ENCODE data around the gene PYDC1. TPM values are rescaled to one million over a fixed set of nuclear protein-coding genes. Genes with fewer than 3 reads are reported as not detected.

PYDC1 gene
- total and polyA plus RNA-seq, 2 of the 8 experiments (the other 6 are each of a cell fraction or from before 2014, with no cell fraction given), result 3.5 to 11.1 TPM

DNA sequence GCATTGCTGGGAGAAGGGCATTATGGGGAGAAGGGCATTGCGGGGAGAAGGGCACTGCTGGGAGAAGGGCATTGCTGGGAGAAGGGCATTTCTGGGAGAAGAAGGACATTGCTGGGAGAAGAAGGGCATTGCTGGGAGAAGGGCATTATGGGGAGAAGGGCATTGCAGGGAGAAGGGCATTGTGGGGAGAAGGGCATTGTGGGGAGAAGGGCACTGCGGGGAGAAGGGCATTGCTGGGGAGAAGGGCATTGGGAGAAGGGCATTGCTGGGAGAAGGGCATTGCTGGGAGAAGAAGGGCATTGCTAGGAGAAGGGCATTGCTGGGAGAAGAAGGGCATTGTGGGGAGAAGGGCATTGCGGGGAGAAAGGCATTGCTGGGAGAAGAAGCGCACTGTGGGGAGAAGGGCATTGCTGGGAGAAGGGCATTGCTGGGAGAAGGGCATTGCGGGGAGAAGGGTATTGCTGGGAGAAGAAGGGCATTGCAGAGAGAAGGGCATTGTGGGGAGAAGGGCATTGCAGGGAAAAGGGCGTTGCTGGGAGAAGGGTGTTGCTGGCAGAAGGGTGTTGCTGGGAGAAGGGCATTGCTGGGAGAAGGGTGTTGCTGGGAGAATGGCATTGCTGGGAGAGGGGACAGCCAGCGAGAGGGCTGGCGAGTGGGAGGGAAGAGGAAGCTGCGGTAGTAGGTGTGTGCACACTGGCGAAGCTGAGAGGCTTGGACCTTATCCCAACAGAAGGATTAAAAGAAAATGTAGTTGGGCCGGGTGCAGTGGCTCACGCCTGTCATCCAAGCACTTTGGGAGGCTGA is 4.6 kb upstream of the PYDC1 start:
- H2AFZ ChIP-seq (ENCODE audit: low read length), result 0 out of 2 replicates have a peak overlapping the region, but pooled peaks have one; percentile 41
- no peak overlapping the region for H3K14ac ChIP-seq (ENCODE audit: insufficient read length)
- no peak overlapping the region for H3K18ac ChIP-seq (ENCODE audit: extremely low read depth, low read length)
- no peaks in the 10 kb centered on the region for H4K20me1 ChIP-seq (replicated peaks in 1 of 2; ENCODE audit: control insufficient read depth in 1 of 2, insufficient read depth in 2 of 2, low read length in 2 of 2)
- H3K79me2 ChIP-seq (ENCODE audit: control insufficient read depth in 1 of 2, insufficient read depth in 2 of 2, low read length in 2 of 2), result no peaks in the 10 kb centered on the region
- no peak overlapping the region for H2AK5ac ChIP-seq (ENCODE audit: low read depth, low read length)
- no peaks in the 10 kb centered on the region for H3K79me1 ChIP-seq (ENCODE audit: low read depth, low read length)
- peak overlapping the region; percentile 30 for H4K91ac ChIP-seq (replicated peaks; ENCODE audit: insufficient read length, low read length)
- H3K4ac ChIP-seq (replicated peaks; ENCODE audit: insufficient read length, low read depth, low read length), result no peak overlapping the region
- no peak overlapping the region for H2BK20ac ChIP-seq (ENCODE audit: low read length)
- H2BK15ac ChIP-seq (ENCODE audit: low read length), result 0 out of 2 replicates have a peak overlapping the region, but pooled peaks have one; percentile 29
- no peak overlapping the region for H3K4me3 ChIP-seq (ENCODE audit: extremely low read depth in 1 of 4, insufficient read depth in 2 of 4, low read depth in 3 of 4, low read length in 4 of 4)
- H2BK120ac ChIP-seq (replicated peaks; ENCODE audit: low read depth, low read length), result no peak overlapping the region
- no peak overlapping the region for H3K56ac ChIP-seq (replicated peaks; ENCODE audit: insufficient read length, low read depth, low read length)
- no peaks in the 10 kb centered on the region for H3K36me3 ChIP-seq (ENCODE audit: control insufficient read depth in 2 of 4, insufficient read depth in 4 of 4, low read length in 3 of 4)
- peaks cover 1 to 10% (median 8%) of the 10 kb centered on the region in 4 experiments for H3K27me3 ChIP-seq (replicated peaks in 1 of 4; ENCODE audit: control insufficient read depth in 3 of 4, extremely low read depth in 1 of 4, insufficient read depth in 3 of 4, low read length in 3 of 4)
- FAIRE-seq (no peak), DNase-seq (ENCODE audit: low read depth in 1 of 2, low spot score in 2 of 2) (no peak)
- no peaks in the 10 kb centered on the region for H3K9me3 ChIP-seq (ENCODE audit: insufficient read depth in 2 of 2, low read depth in 1 of 2, low read length in 1 of 2)
- H4K5ac ChIP-seq (ENCODE audit: insufficient read length, low read depth, low read length), result no peak overlapping the region
- CTCF ChIA-PET (ENCODE audit: partially characterized antibody), result no interaction called here
- no peak overlapping the region for H2BK12ac ChIP-seq (ENCODE audit: low read depth, low read length)
- 0 out of 2 replicates have a peak overlapping the region, but pooled peaks have one; percentile 9 for H2BK5ac ChIP-seq (ENCODE audit: low read depth, low read length)
- POLR2A ChIA-PET (ENCODE audit: partially characterized antibody), result interaction anchor here (0.6 to 1.5 kb wide), 3 partner anchors 12 to 168 kb away, joined by 3 to 4 read pairs (median 3); no protein-coding TSS in a partner anchor
- peaks cover 3% of the 10 kb centered on the region; the same call in 1 of the 2 replicates for H3K23me2 ChIP-seq (ENCODE audit: low read depth, low read length)
- peaks cover 0 to 7% (median 7%) of the 10 kb centered on the region in 4 experiments; a peak in 6 of 7 replicates for H3K4me1 ChIP-seq (replicated peaks in 1 of 4; ENCODE audit: control insufficient read depth in 3 of 4, insufficient read depth in 4 of 4, low read length in 3 of 4)
- no peak overlapping the region for H3K27ac ChIP-seq (ENCODE audit: low read depth, low read length)
- 86% methylated on average over 11 of the region's 12 CpGs; no CpG with 5 or more reads in 1 of the 2 experiments for WGBS, 2 experiments (ENCODE audit: extremely low coverage in 1 of 2, insufficient coverage in 1 of 2, insufficient read length in 1 of 2, insufficient replicate concordance in 2 of 2, low coverage in 1 of 2, low lambda C conversion rate in 2 of 2, missing lambda C conversion rate in 1 of 2)
- H3K23ac ChIP-seq (ENCODE audit: insufficient read length), result no peak overlapping the region
- TF ChIP-seq POLR2AphosphoS5 (IDR thresholded peaks at IDR 0.05; ENCODE audit: low read depth, low read length) (peak; percentile 83; the same call in 1 of the 2 replicates), SIX5 (IDR thresholded peaks at IDR 0.05; ENCODE audit: low read depth, low read length) (0 out of 2 replicates have a peak, but pooled peaks have one; percentile 4), NRF1 (IDR thresholded peaks at IDR 0.05; ENCODE audit: low read depth, low read length) (no peak)
- no peak overlapping the region for H3K9ac ChIP-seq (replicated peaks in 1 of 4; ENCODE audit: extremely low read depth in 1 of 4, low read depth in 3 of 4, low read length in 3 of 4)
- no peak overlapping the region for H3K4me2 ChIP-seq (ENCODE audit: insufficient read depth in 1 of 2, low read depth in 2 of 2, low read length in 2 of 2)
- no peak overlapping the region for H4K8ac ChIP-seq (ENCODE audit: extremely low read depth, insufficient read depth, low read length)

Data from H1 (cell line).